Lower leg skin (tissue), 3 donors: ENCODE results near the gene NHLH1.

Experiments
- CTCF ChIP-seq, 3 donors: fragments of 450-650 bp; IDR thresholded peaks; one replicate each; pipeline ENCODE4 v1.5.1; 2016; ENCODE audit warnings: antibody characterized with exemption in 3 of 3, mild to moderate bottlenecking in 3 of 3, moderate library complexity in 2 of 3
- POLR2A ChIP-seq, 2 donors: fragments of 450-650 bp; IDR thresholded peaks; one replicate each; pipeline ENCODE4 v1.6.1; 2016 to 2017; ENCODE audit warnings: antibody characterized with exemption in 2 of 2, mild to moderate bottlenecking in 1 of 2, moderate library complexity in 1 of 2

- TF ChIP-seq CTCF (IDR thresholded peaks at IDR 0.05) = no peak
- TF ChIP-seq POLR2A (IDR thresholded peaks at IDR 0.05) = no peak
Measured at GRCh38 chr1:160371756-160372155, 4.9 kb downstream of the NHLH1 start.
